ENCODE measurements around the gene UBR1.

- TF ChIP-seq, protein P1, sequence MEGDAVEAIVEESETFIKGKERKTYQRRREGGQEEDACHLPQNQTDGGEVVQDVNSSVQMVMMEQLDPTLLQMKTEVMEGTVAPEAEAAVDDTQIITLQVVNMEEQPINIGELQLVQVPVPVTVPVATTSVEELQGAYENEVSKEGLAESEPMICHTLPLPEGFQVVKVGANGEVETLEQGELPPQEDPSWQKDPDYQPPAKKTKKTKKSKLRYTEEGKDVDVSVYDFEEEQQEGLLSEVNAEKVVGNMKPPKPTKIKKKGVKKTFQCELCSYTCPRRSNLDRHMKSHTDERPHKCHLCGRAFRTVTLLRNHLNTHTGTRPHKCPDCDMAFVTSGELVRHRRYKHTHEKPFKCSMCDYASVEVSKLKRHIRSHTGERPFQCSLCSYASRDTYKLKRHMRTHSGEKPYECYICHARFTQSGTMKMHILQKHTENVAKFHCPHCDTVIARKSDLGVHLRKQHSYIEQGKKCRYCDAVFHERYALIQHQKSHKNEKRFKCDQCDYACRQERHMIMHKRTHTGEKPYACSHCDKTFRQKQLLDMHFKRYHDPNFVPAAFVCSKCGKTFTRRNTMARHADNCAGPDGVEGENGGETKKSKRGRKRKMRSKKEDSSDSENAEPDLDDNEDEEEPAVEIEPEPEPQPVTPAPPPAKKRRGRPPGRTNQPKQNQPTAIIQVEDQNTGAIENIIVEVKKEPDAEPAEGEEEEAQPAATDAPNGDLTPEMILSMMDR (IDR thresholded peaks at IDR 0.05; ENCODE audit: insufficient read depth, low read length), result no peak
- TF ChIP-seq POLR2AphosphoS5 (IDR thresholded peaks at IDR 0.05; ENCODE audit: low read depth), result no peak
- no peak for TF ChIP-seq GABPA (IDR thresholded peaks at IDR 0.05; ENCODE audit: low read depth)
- TF ChIP-seq, protein P2, sequence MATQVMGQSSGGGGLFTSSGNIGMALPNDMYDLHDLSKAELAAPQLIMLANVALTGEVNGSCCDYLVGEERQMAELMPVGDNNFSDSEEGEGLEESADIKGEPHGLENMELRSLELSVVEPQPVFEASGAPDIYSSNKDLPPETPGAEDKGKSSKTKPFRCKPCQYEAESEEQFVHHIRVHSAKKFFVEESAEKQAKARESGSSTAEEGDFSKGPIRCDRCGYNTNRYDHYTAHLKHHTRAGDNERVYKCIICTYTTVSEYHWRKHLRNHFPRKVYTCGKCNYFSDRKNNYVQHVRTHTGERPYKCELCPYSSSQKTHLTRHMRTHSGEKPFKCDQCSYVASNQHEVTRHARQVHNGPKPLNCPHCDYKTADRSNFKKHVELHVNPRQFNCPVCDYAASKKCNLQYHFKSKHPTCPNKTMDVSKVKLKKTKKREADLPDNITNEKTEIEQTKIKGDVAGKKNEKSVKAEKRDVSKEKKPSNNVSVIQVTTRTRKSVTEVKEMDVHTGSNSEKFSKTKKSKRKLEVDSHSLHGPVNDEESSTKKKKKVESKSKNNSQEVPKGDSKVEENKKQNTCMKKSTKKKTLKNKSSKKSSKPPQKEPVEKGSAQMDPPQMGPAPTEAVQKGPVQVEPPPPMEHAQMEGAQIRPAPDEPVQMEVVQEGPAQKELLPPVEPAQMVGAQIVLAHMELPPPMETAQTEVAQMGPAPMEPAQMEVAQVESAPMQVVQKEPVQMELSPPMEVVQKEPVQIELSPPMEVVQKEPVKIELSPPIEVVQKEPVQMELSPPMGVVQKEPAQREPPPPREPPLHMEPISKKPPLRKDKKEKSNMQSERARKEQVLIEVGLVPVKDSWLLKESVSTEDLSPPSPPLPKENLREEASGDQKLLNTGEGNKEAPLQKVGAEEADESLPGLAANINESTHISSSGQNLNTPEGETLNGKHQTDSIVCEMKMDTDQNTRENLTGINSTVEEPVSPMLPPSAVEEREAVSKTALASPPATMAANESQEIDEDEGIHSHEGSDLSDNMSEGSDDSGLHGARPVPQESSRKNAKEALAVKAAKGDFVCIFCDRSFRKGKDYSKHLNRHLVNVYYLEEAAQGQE (IDR thresholded peaks at IDR 0.05; ENCODE audit: insufficient replicate concordance, low read depth), result no peak
- TF ChIP-seq SPI1 (IDR thresholded peaks at IDR 0.05; ENCODE audit: borderline replicate concordance, low read depth), result no peak
These were observed 186.5 kb downstream of the UBR1 start for GRCh38 chr15:42919308-42919707.
